Esophagus muscularis mucosa (tissue), 4 donors: ENCODE data around the gene SEPSECS. TPM values are rescaled to one million over a fixed set of nuclear protein-coding genes. Genes with fewer than 3 reads are reported as not detected.

Experiments used
- DNase-seq: peaks from one replicate; pipeline ENCODE4 v3.0.0-alpha.2; 2017; ENCODE audit errors: extremely low spot score
- H3K27ac ChIP-seq, 4 donors: fragments of 200-600 bp; sonication (generic); replicated peaks in 1 of 4; 1 replicate in 3 of 4; 2 replicates in 1 of 4; pipeline ENCODE4 v1.5.1; 2016 to 2019; ENCODE audit warnings: mild to moderate bottlenecking in 1 of 4
- H3K27me3 ChIP-seq, 4 donors: fragments of 200-600 bp; sonication (generic); one replicate each; pipeline versions ENCODE4 v1.5.1 to v1.6.0; 2016 to 2019
- H3K36me3 ChIP-seq, 4 donors: fragments of 200-600 bp; sonication (generic); one replicate each; pipeline ENCODE4 v1.5.1; 2016 to 2019
- H3K4me1 ChIP-seq, 4 donors: fragments of 200-600 bp; sonication (generic); one replicate each; pipeline ENCODE4 v1.5.1; 2016 to 2019
- H3K4me3 ChIP-seq, 4 donors: fragments of 200-600 bp; sonication (generic); 1 replicate in 2 of 4; 2 replicates in 2 of 4; pipeline ENCODE4 v1.5.1; 2016 to 2019; ENCODE audit warnings: mild to moderate bottlenecking in 4 of 4, moderate library complexity in 1 of 4
- H3K9me3 ChIP-seq, 4 donors: fragments of 200-600 bp; sonication (generic); 1 replicate in 3 of 4; 2 replicates in 1 of 4; pipeline ENCODE4 v1.5.1; 2016 to 2019
- CTCF ChIP-seq, 3 experiments: fragments of 200-600 bp in 2 of 3; fragments of 450-650 bp in 1 of 3; sonication (generic) in 2 of 3; IDR thresholded peaks; one replicate each; pipeline ENCODE4 v1.5.1; 2017 to 2019; ENCODE audit warnings: antibody characterized with exemption in 3 of 3, mild to moderate bottlenecking in 2 of 3, moderate library complexity in 1 of 3
- EP300 ChIP-seq: sonication (generic); formaldehyde crosslinking; IDR thresholded peaks from one replicate; pipeline ENCODE4 v1.6.1; 2017; ENCODE audit warnings: antibody characterized with exemption
- POLR2A ChIP-seq: fragments of 450-650 bp; IDR thresholded peaks from one replicate; pipeline ENCODE4 v1.6.1; 2017; ENCODE audit warnings: antibody characterized with exemption, moderate library complexity, mild to moderate bottlenecking, low read depth
- POLR2AphosphoS5 ChIP-seq, 2 donors: sonication (generic); formaldehyde crosslinking; IDR thresholded peaks; one replicate each; pipeline ENCODE4 v1.6.1; 2017; ENCODE audit warnings: antibody characterized with exemption in 2 of 2
- WGBS: methylation state at CpG from one replicate; pipeline ENCODE4 v1.1.5; 2018; 5-methylcytosine and 5-hydroxymethylcytosine counted together
- intact Hi-C: fragments of 100-400 bp; cut with DNase I; formaldehyde crosslinking; loops from one replicate; pipeline ENCODE4 v1.15.1; 2023
- total RNA-seq, 4 donors: library from RNA; depleted of rRNA; stranded (reverse); fragments of >200 nt; gene quantifications; one replicate each; pipeline versions ENCODE4 v1.1.0 to v1.2.1, GENCODE V29; 2016

SEPSECS gene
- total RNA-seq, 4 donors from 2014 or later: 3.8 to 6.2 (median 4.0) TPM

GRCh38 chr4:25178838-25179261 lies 18.6 kb upstream of the SEPSECS start:
- Histone ChIP-seq H3K9me3 (no peaks in the 10 kb centered on the region), H3K27ac (no peak overlapping the region), H3K4me1 (peaks cover 6 to 9% (median 7%) of the 10 kb centered on the region in 4 donors), H3K4me3 (no peak overlapping the region), H3K36me3 (no peaks in the 10 kb centered on the region), H3K27me3 (no peaks in the 10 kb centered on the region)
- DNase-seq: no peak
- WGBS: 94% methylated on average over 3 of the region's 3 CpGs
- TF ChIP-seq POLR2A (no peak), POLR2AphosphoS5 (IDR thresholded peaks at IDR 0.05) (no peak), EP300 (no peak), CTCF (IDR thresholded peaks at IDR 0.05) (no peak)
- intact Hi-C loops: loop anchor here (10.0 kb wide), 1 partner anchor 196 kb away; the partner anchor contains the start of gene ANAPC4

GRCh38 chr4:25177147-25177546 lies 16.9 kb upstream of the SEPSECS start:
- H3K27ac ChIP-seq: no peak overlapping the region
- intact Hi-C loops: loop anchor here (10.0 kb wide), 1 partner anchor 198 kb away; the partner anchor contains the start of gene ANAPC4
- H3K27me3 ChIP-seq: no peaks in the 10 kb centered on the region
- H3K9me3 ChIP-seq: no peaks in the 10 kb centered on the region
- WGBS: 63% methylated on average over 2 of the region's 2 CpGs
- no peak overlapping the region for H3K4me3 ChIP-seq
- H3K4me1 ChIP-seq: peaks cover 17 to 22% (median 20%) of the 10 kb centered on the region in 4 donors
- TF ChIP-seq POLR2A (no peak), CTCF (IDR thresholded peaks at IDR 0.05) (no peak), EP300 (no peak), POLR2AphosphoS5 (IDR thresholded peaks at IDR 0.05) (no peak)
- H3K36me3 ChIP-seq: no peaks in the 10 kb centered on the region
- no peak for DNase-seq

DNA sequence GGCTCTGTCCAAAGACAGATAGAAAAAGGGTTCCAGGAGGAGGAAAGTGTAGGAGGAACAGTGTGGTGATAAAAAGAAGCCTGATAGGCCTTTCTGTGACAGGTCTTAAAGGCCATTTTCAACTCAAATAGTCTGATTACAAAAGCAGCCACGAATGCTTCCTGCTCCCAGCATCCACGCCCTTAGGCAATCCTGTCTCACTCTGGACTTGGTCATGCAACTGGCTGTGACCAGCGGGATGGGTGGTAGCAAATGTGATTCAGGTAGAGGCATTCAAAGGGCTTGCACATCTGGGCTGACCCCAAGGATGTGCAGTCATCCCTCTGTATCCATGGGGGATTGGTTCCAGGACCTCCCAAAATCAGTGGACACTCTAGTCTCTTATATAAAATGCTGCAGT lies 14.4 kb upstream of the SEPSECS start:
- DNase-seq: no peak
- Histone ChIP-seq H3K36me3 (no peaks in the 10 kb centered on the region), H3K27me3 (no peaks in the 10 kb centered on the region), H3K9me3 (no peaks in the 10 kb centered on the region), H3K27ac (peak overlapping the region in 1 of 4 donors; percentile 40), H3K4me1 (peaks cover 17 to 22% (median 20%) of the 10 kb centered on the region in 4 donors), H3K4me3 (no peak overlapping the region)
- intact Hi-C loops: loop anchor here (10.0 kb wide), 1 partner anchor 200 kb away; the partner anchor contains the start of gene ANAPC4
- 70% methylated on average over 3 of the region's 3 CpGs for WGBS
- TF ChIP-seq POLR2A (no peak), EP300 (no peak), POLR2AphosphoS5 (IDR thresholded peaks at IDR 0.05) (no peak), CTCF (IDR thresholded peaks at IDR 0.05) (no peak)

DNA sequence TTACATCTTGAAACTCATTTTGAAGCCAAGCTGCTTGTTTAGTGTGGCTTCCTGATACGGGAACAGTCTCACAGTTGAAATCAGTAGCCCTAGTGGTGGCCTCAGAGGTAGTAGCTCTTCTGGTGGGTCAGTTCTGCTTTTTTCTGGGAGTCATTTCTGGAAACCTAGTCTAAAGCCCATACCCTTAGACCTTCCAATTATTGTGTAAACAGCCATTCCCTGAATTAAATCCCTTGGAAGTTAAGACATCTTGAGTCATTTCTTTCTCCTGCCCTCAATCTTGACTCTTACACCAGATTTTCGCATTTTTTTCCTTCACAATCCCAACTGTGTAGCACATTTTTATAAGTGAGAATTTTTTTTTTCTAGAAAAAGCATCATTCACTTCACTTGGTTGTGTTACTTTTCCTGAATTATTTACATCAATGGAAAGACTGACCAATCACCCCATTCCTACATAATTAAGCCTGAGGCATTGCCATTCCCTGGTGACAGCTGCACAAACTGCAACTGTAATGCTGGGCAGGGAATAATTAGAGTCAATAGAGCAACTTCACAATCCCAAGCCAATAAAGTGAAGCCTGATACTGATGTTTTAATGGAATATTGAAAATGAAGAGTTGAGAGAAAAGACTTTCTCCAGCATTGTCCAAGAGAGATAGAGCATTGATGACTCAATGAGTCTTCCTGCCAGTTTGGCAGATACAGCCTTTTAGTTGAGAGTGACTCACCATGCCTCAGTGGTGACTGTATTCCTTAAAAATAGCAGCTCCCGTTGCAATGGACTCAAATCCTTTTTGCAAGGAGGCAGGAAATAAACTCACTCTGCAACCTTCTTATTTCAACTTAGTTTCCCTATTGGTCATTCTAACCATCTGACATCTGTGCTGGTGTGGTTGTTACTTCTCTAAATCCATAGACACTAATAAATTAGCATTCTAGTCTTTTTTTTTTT lies 13.0 kb upstream of the SEPSECS start:
- intact Hi-C loops: loop anchor here (10.0 kb wide), 1 partner anchor 202 kb away; the partner anchor contains the start of gene ANAPC4

More for the DNA sequence above, 13.0 kb upstream of the SEPSECS start:
- Histone ChIP-seq H3K27me3 (no peaks in the 10 kb centered on the region), H3K4me1 (peaks cover 17 to 22% (median 20%) of the 10 kb centered on the region in 4 donors), H3K9me3 (no peaks in the 10 kb centered on the region), H3K27ac (peak overlapping the region; percentile 40 to 56 (median 50)), H3K36me3 (no peaks in the 10 kb centered on the region), H3K4me3 (no peak overlapping the region)
- no peak for DNase-seq
- 43% methylated on average over 3 of the region's 3 CpGs for WGBS
- TF ChIP-seq CTCF (IDR thresholded peaks at IDR 0.05) (no peak), POLR2AphosphoS5 (IDR thresholded peaks at IDR 0.05) (peak; percentile 62 to 87), EP300 (no peak)
